Spleen (tissue), 7 donors: ENCODE data around the gene ZBTB8B.

ENCODE experiments used
- CTCF ChIP-seq, 11 experiments: fragments of 200-600 bp in 7 of 11; fragments of 450-650 bp in 4 of 11; sonication (generic) in 4 of 11; IDR thresholded peaks in 8 of 11; conservative IDR thresholded peaks in 3 of 11; 1 replicate in 7 of 11; 2 replicates in 4 of 11; pipeline versions ENCODE4 v1.4.0 to v1.8.0; 2016 to 2021; ENCODE audit warnings: antibody characterized with exemption in 11 of 11, inconsistent platforms in 4 of 11, mild to moderate bottlenecking in 1 of 11
- POLR2A ChIP-seq, 3 donors: fragments of 450-650 bp; IDR thresholded peaks; one replicate each; pipeline ENCODE4 v1.5.1; 2017; ENCODE audit warnings: antibody characterized with exemption in 3 of 3, mild to moderate bottlenecking in 1 of 3
- donor health status: DM: no; HTN: no; CAD: no; lungs with moderate emphysema.
- donor health status: DM: no; HTN: no; CAD: no.
- donor health status: DM: no; HTN: no; CAD: no.

- TF ChIP-seq CTCF (IDR thresholded peaks at IDR 0.05 in 8 of 11, conservative IDR thresholded peaks at IDR 0.05 in 3 of 11) (no peak), POLR2A (IDR thresholded peaks at IDR 0.05) (no peak)
Measured at GRCh38 chr1:32503153-32503552, 38.3 kb downstream of the ZBTB8B start.
